NCI-H345 treated with DMSO at 0.1 percent for 48 hours (cell line): Measurements from ENCODE around the gene ACAD10.
"Not testable (repeated sequence)": the region's sequence is repeated elsewhere in the genome, so short reads cannot be mapped to it uniquely, and the experiment has no call there.

ENCODE experiments used
- DNase-seq: peaks from one replicate; lab custom pipeline; 2025; ENCODE audit not compliant: unreplicated experiment; lab: John Stamatoyannopoulos, UW

The ACAD10 gene

DNA sequence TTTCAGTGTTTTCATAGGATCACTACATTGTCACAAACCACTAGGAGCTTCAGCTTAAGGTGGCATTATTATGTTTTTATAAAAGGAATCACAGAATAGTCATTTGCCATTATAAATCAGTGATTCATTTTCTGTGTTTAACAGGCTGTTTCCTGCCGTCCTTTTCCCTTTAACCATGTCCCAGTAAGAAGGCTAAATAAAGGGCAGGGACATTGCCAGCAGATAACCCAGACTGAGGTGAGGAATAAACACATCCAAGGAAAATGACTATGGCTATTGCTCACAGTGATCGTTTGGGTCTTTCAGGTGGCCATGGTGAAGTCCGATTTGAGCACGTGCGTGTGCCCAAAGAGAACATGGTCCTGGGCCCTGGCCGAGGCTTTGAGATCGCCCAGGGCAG, 63.0 kb downstream of the ACAD10 start:
- DNase-seq = no peak

DNA sequence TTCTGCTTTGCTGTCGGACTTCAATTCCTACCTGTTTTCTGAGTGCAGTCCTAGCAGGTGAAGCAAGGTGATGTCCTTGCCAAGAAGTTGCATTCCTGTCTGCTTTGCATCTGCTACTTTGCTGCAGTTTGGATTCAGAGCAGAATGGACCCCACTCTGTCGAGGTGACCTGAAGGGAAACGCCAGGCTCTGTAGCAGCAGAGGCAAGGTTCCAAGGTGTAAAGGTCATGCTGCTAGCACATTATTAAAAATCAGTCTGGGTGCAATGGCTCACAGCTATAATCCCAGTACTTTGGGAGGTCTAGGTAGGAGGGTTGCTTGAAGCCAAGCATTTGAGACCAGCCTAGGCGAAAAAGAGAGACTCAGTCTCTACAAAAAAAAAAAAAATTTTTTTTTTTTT, 63.5 kb downstream of the ACAD10 start:
- DNase-seq = no peak

DNA sequence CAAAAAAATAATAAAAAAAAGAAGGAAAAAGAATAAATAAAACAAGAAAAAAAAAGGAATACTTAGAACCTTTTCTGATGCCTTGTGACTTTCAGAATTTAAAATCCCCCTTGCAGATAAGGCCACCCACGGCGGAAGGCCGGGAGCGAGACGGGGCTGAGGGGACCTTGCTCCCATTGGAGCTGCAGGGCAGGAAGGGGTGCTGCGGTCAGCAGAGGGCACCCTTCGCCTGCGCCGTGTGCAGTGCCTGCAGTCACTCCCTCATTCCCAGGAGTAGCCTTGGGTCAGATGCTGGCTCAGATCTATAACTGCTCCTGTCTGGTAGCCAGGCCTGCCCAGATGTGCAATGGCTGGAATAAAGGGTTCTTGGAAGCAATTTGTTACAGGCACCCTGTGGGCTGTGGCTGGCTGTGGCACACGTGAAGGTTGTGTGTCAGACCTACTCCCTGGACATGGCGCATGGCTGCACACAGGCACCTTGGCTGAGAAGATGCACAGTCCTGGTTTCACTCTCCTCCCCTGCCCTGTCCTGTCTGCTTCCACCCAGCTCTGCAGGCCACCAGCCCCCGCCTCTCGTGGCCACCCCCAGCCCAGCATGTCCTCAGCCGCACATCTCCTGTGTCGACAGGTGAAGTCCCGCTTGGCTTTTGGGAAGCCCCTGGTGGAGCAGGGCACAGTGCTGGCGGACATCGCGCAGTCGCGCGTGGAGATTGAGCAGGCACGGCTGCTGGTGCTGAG, 67.5 kb downstream of the ACAD10 start:
- DNase-seq = no peak

DNA sequence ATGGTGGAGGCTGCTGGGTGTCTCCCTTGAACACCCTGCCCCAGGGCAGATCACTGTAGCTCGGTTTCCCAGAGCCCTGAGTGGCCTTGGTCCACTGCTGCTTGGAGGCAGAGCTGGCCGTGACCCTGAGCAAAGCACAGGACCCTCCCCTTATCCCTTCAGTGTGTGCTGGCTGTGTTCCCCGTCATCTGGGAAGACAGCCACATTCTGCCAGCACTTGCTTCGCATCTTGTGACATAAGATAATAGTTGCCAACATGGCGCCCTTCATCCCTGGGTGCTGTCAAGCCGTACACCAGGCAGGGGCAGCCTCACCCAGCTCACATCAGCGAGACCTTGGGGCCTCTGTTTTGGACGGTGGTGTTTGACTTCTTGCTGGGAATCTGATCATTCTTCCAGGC, 68.8 kb downstream of the ACAD10 start:
- DNase-seq = no peak

DNA sequence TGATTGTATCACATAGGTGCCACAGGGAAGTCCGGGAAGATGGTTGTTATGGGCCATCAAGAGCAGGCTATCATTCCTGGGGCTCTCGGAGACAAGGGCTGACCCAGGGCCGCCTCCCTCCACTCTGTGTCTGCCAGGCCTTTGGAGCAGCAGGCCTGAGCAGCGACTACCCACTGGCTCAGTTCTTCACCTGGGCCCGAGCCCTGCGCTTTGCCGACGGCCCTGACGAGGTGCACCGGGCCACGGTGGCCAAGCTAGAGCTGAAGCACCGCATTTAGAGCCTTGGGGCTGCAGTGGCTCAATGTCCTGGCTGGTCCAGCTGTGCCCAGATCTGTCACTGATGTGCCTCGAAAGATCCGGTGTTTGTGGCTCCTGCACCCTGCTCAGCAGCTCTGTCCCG, 70.3 kb downstream of the ACAD10 start:
- DNase-seq = no peak

DNA sequence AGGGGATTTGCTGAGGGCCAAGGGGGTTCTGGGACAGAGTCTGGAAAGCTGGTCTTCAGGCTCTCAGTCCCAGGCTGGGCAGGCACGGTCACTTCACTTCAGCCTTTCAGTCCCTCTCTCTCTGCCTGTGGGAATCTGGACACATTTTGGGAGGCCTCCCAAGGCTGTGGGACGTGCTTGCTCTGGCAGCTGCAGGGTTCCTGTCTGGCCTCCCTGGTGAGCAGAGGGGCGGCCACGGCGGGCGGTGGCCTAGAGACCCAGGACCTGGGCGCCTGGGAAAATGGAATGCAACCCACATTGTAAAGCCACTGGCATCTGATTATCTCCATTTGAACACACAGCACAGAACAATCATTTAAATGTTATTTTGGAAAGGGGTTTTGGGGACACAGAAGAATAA, 70.8 kb downstream of the ACAD10 start:
- no peak for DNase-seq

DNA sequence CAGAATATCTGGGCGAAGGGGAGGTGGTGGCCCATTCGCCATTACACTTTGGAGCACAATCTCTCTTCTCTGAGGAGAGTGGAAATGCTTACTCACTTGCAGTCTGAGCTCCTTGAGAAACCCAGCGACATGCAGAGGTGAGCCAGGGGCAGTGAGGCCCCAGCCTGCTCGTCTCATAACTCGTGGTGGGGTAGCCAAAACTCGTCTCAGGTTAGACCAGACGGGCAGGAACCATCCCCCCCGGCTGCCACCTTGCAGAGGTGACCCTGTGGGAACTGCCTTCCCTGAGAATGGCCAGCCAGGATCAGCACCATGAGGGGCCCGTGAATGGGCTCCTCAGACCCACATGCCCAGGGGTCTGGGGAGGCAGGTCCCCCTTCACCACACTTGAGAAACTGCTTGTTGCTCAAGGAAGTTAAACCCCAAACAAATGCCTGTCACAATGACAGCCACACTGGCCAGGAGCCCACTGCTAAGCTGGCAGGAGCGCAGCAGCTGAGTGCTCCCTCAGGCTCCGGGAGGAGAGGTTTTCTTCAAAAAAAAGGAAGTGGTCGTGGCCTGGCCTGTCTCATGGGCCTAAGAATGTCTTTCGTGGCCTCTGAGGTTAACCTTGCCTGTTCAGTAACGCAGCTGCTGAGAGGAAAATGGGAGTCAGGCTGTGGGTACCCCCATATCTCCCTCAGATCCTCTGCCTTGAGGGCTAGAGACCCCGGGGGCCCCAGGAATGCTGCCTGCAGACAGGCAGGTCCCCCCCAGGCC, 71.7 kb downstream of the ACAD10 start:
- DNase-seq = no peak

DNA sequence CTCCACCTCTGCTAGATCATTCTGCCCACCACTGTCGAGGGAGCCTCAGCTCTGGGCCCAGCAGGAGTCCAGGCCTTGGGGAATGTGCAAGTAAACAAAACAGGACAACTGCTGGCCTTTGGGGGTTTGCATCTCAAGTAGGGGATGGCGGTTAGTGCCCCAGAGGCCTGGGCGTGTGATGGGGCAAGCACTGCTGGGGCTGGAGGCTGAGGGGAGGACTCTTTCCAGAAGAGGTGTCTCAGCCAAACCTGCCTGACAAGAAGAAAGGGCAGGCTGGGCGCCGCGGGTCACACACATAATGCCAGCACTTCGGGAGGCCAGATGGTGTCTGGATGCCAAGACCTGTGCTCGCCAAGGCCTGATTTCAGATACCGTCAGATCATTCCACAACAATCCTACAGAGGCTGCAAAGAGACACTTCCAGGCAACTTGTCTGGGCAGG, 72.3 kb downstream of the ACAD10 start:
- DNase-seq = no peak

GRCh38 chr12:111759271-111759670, 73.4 kb downstream of the ACAD10 start:
- DNase-seq = no peak

GRCh38 chr12:111759991-111760390, 74.1 kb downstream of the ACAD10 start:
- DNase-seq = no peak

DNA sequence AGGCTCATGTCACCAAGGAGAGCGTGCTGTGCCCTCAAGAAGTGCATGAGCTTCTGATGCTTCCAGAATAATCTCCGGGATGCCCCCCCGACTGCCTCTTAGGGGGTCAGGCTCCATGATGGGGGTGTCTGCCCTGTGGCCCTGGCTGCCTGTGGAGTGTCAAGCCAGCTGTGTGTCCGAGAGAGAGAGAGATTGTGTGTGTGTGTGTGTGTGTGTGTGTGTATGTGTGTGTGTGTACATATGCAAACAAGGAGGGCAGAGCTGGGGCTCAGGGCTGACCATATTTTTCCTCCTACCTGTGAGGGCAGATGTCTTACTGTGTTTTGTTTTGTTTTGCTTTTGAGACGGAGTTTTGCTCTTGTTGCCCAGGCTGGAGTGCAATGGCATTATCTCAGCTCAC, 75.2 kb downstream of the ACAD10 start:
- no peak for DNase-seq

GRCh38 chr12:111761706-111762105, 75.9 kb downstream of the ACAD10 start:
- DNase-seq = no peak

GRCh38 chr12:111763552-111763951, 77.7 kb downstream of the ACAD10 start:
- not testable (repeated sequence) for DNase-seq

DNA sequence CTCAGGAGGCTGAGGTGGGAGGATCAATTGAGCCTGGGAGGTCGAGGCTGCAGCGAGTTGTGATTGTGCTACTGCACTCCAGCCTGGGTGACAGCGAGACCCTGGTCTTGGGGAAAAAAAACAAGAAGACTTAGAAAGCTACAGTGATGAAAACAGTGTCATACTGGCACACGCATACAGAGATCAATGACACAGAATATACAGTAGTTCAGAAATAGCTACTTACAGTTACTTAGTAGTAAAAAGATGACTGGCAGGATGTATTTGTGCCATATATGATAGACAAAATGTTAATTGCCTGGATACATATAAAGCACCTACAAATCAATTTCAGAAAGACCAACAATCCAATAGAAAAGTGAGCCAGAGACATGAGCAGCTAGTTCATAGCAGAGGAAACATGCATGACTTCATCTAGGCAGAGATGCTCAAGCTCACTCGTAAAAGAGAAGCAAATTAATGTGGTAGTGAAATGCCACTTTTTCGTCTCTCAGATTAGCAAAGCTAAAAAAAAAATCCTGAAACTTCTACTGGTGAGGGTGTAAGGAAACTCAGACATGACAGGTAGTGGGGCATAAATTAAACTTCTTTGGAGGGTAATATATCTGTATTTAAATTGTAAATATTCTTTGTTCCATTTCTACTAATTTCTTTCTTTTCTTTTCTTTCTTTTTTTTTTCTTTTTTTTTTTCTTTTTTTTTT, 78.4 kb downstream of the ACAD10 start:
- no peak for DNase-seq

- DNase-seq = peak; percentile 11
Measured at GRCh38 chr12:111766608-111767361, 80.9 kb downstream of the ACAD10 start, which contains the start of gene ALDH2. Gene ALDH2, plus strand, starts transcription at chr12:111766933. Its CDS starts 50 bp downstream, at chr12:111766983.

DNA sequence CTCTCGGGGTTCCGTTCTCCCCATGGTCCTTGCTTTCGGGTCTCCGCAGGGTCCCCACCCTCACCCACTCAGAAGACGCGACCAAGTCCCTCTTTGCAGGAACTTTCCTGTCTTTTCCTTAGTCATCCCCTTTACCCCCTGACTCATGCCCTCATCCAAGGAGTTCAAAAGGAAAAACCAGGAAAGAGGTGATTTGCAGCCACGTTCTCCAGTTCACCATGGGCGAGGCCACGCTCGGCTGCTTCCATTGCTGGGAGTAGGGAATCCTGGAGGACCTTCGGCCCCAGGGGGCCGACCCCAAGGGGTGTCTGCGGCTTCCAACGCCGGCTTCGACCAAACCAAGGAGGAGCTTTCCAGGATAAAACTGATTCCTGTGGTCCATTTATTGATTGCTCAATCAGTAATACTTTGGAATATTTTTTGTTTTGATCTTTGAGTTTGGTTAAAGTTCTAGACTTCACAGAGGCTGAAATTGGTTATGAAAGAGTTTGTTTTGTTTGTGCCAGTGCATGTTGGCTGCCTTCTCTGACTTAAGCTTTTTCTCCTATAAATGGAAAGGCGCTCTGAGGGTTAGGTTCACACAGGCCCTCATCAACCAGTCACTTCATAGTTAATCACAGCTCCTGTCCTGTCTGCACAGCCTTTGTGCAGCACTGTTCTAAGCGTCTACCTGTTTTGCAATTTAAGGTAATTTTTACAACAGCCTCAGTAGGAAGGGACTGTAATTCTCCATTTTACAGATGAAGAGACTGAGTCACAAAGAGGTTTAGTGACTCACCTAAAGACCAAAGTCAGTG, 81.7 kb downstream of the ACAD10 start:
- no peak for DNase-seq

GRCh38 chr12:111768159-111768895, 82.5 kb downstream of the ACAD10 start:
- peak; percentile 19 for DNase-seq

DNA sequence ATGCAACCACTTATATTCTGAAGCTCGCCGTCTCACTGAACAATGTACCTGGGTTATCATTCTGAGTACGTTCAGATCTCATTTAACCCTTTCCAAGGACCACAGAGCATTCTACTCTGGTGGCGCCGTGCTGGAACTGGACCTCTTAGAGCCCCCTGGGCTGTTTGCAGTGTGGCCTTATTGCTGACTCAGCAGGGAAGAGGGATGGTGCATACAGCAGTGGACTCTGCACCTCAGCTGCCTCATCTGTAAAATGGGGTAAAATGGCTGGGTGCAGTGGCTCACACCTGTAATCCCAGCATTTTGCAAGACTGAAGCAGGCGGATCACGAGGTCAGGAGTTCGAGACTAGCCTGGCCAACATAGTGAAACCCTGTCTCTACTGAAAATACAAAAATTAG, 83.7 kb downstream of the ACAD10 start:
- DNase-seq = no peak

DNA sequence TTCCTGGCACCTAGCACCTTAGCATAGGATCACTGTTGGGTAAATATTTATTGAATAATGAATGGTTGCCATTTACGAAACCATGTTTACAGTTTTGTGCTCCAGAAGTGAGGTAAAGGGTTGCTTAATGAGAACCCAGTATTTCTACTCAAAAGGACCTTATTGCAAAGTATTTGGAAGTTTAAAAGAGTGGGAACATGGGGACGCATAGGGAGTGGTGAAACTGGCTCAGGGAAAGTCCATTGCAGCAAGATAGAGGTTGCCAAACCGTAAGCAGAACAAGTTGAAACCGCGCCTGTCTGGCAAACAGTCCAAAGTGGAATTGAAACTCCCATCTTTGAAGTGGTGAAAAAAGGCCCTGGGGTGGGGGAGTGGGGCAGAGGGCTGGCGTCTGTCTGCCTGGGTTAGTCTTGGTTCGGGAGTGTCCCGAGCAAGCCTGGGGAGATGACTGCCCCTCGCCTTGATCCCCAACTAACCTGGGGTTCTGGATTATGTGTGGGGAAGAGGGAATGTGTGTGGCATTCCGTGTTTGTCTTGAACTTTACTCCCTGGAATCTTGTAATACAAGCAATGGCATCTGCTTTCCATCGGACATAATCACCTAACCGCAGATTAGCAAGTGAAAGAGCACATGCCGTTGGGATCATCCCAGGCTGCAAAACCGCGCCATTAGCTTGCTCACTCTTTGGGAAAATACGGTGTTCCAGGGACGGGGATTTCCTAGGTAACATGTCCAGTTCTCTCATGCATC, 88.1 kb downstream of the ACAD10 start:
- no peak for DNase-seq
